Measurements from ENCODE around the gene OR6K6. TPM values are rescaled to one million over a fixed set of nuclear protein-coding genes. Genes with fewer than 3 reads are reported as not detected.

The OR6K6 gene
- total RNA-seq, 1 donor from 2014 or later = not detected

DNA sequence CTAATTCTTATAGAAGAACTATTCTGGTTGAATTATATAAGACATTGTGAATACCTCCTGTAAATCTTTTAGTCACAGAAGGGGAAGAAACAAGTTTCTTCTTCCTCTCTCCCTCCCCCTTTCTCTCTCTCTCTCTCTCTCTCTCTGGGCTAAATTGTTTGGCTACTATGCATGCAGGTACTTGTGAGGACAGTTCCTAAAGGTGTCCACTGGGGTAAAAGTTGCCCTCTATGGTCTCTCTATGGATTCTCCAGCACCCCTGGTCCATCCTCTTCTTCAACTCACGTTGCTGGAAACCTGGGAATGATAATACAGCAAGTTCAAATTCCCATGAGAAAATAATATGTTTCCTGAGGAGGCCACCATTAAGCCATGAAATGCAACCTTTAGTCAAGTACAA lies 39.8 kb upstream of the OR6K6 start:
- Mint-ChIP-seq H3K27me3 (ENCODE audit: insufficient read depth, low read depth) (no peaks in the 10 kb centered on the region), H3K9me3 (no peaks in the 10 kb centered on the region), H3K36me3 (no peaks in the 10 kb centered on the region), H3K4me1 (no peaks in the 10 kb centered on the region), H3K4me3 (no peak overlapping the region), H3K27ac (no peak overlapping the region)
- Histone ChIP-seq H3K4me1 (no peaks in the 10 kb centered on the region), H3K36me3 (no peaks in the 10 kb centered on the region), H3K4me2 (no peak overlapping the region), H3K27me3 (peaks cover 11% of the 10 kb centered on the region), H3K9me3 (ENCODE audit: low read depth) (no peaks in the 10 kb centered on the region), H3K79me2 (ENCODE audit: low read depth) (no peaks in the 10 kb centered on the region), H3F3A (ENCODE audit: low read depth) (no peaks in the 10 kb centered on the region), H3K27ac (no peak overlapping the region), H4K20me1 (ENCODE audit: low read depth) (no peaks in the 10 kb centered on the region), H3K9ac (no peak overlapping the region), H3K4me3 (no peak overlapping the region), H2AFZ (replicated peaks) (no peak overlapping the region)
- no peak for DNase-seq (ENCODE audit: low spot score)
- TF ChIP-seq EZH2phosphoT487 (IDR thresholded peaks at IDR 0.05) (no peak), EZH2 (IDR thresholded peaks at IDR 0.05) (no peak)
- TF ChIP-seq, protein P1, sequence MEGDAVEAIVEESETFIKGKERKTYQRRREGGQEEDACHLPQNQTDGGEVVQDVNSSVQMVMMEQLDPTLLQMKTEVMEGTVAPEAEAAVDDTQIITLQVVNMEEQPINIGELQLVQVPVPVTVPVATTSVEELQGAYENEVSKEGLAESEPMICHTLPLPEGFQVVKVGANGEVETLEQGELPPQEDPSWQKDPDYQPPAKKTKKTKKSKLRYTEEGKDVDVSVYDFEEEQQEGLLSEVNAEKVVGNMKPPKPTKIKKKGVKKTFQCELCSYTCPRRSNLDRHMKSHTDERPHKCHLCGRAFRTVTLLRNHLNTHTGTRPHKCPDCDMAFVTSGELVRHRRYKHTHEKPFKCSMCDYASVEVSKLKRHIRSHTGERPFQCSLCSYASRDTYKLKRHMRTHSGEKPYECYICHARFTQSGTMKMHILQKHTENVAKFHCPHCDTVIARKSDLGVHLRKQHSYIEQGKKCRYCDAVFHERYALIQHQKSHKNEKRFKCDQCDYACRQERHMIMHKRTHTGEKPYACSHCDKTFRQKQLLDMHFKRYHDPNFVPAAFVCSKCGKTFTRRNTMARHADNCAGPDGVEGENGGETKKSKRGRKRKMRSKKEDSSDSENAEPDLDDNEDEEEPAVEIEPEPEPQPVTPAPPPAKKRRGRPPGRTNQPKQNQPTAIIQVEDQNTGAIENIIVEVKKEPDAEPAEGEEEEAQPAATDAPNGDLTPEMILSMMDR (IDR thresholded peaks at IDR 0.05) = no peak

DNA sequence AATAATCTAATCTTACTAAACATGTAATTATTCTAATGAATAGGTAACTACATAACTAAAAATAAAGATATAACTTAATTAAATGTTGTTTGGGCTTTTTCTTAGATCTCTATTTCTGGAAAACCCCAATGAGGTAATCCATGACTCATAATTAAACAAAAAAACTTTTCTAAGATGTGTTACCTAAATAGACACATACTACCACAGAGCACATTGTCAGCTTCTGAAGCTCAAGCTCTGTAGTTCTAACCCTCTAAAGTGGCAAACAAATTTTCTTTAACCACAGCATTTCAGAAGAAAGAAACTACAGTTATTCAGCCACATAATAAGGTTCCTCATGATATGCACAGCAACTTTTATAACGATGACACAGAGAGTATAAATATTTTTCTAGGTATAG lies 38.2 kb upstream of the OR6K6 start:
- no peaks in the 10 kb centered on the region for H3K4me1 Mint-ChIP-seq
- no peaks in the 10 kb centered on the region for H3K4me1 ChIP-seq
- H3K4me3 ChIP-seq = no peak overlapping the region
- no peaks in the 10 kb centered on the region for H3K9me3 Mint-ChIP-seq
- H4K20me1 ChIP-seq (ENCODE audit: low read depth) = no peaks in the 10 kb centered on the region
- no peak overlapping the region for H3K27ac Mint-ChIP-seq
- H3K4me2 ChIP-seq = no peak overlapping the region
- H3K79me2 ChIP-seq (ENCODE audit: low read depth) = no peaks in the 10 kb centered on the region
- H2AFZ ChIP-seq (replicated peaks) = no peak overlapping the region
- no peaks in the 10 kb centered on the region for H3F3A ChIP-seq (ENCODE audit: low read depth)
- no peaks in the 10 kb centered on the region for H3K36me3 ChIP-seq
- no peaks in the 10 kb centered on the region for H3K27me3 Mint-ChIP-seq (ENCODE audit: insufficient read depth, low read depth)
- TF ChIP-seq EZH2phosphoT487 (IDR thresholded peaks at IDR 0.05) (no peak), EZH2 (IDR thresholded peaks at IDR 0.05) (no peak)
- TF ChIP-seq, protein P1 (IDR thresholded peaks at IDR 0.05) = no peak
- no peaks in the 10 kb centered on the region for H3K36me3 Mint-ChIP-seq
- no peak overlapping the region for H3K9ac ChIP-seq
- H3K4me3 Mint-ChIP-seq = no peak overlapping the region
- no peaks in the 10 kb centered on the region for H3K9me3 ChIP-seq (ENCODE audit: low read depth)
- peaks cover 11% of the 10 kb centered on the region for H3K27me3 ChIP-seq
- DNase-seq (ENCODE audit: low spot score) = no peak
- H3K27ac ChIP-seq = no peak overlapping the region

GRCh38 chr1:158717344-158717743 lies 37.2 kb upstream of the OR6K6 start:
- Histone ChIP-seq H4K20me1 (ENCODE audit: low read depth) (no peaks in the 10 kb centered on the region), H3K27me3 (peaks cover 5% of the 10 kb centered on the region), H3K9ac (no peak overlapping the region), H3K4me2 (no peak overlapping the region), H3K9me3 (ENCODE audit: low read depth) (no peaks in the 10 kb centered on the region), H3K4me1 (no peaks in the 10 kb centered on the region), H2AFZ (replicated peaks) (no peak overlapping the region), H3K79me2 (ENCODE audit: low read depth) (no peaks in the 10 kb centered on the region), H3K36me3 (no peaks in the 10 kb centered on the region), H3F3A (ENCODE audit: low read depth) (no peaks in the 10 kb centered on the region), H3K27ac (no peak overlapping the region), H3K4me3 (no peak overlapping the region)
- H3K27ac Mint-ChIP-seq = no peak overlapping the region
- H3K4me1 Mint-ChIP-seq = no peaks in the 10 kb centered on the region
- DNase-seq (ENCODE audit: low spot score) = no peak
- TF ChIP-seq, protein P1 (IDR thresholded peaks at IDR 0.05) = no peak
- TF ChIP-seq EZH2phosphoT487 (IDR thresholded peaks at IDR 0.05) (no peak), EZH2 (IDR thresholded peaks at IDR 0.05) (no peak)
- no peaks in the 10 kb centered on the region for H3K9me3 Mint-ChIP-seq
- no peaks in the 10 kb centered on the region for H3K36me3 Mint-ChIP-seq
- H3K27me3 Mint-ChIP-seq (ENCODE audit: insufficient read depth, low read depth) = no peaks in the 10 kb centered on the region
- H3K4me3 Mint-ChIP-seq = no peak overlapping the region

All from neural progenitor cell (in vitro differentiated cells).